T-helper 9 cell (primary cell): ENCODE measurements around the gene MCEE.
"Not testable (repeated sequence)": the region's sequence is repeated elsewhere in the genome, so short reads cannot be mapped to it uniquely, and the experiment has no call there.

ENCODE experiments used
- DNase-seq: peaks from one replicate; pipeline ENCODE4 v3.0.0-alpha.2; 2020
- total RNA-seq, 2 donors: gene quantifications; one replicate each; lab custom pipeline; 2026; lab: John Stamatoyannopoulos, UW

Gene MCEE
- 4.8 to 10.7 reads per million in 2 donors for total RNA-seq

GRCh38 chr2:71130152-71130904 is at the start of gene MCEE, which contains the start of gene MPHOSPH10:
Gene MCEE, minus strand, starts transcription at chr2:71130229. Its CDS starts 10 bp downstream, at chr2:71130219.
Gene MPHOSPH10, plus strand, starts transcription at chr2:71130634. Its CDS starts 32 bp downstream, at chr2:71130666.
- peak; percentile 87 for DNase-seq

- not testable (repeated sequence) for DNase-seq
Measured at GRCh38 chr2:71178836-71179235, 48.8 kb upstream of the MCEE start.

GRCh38 chr2:71174207-71174606 is 44.2 kb upstream of the MCEE start:
- DNase-seq, result no peak

GRCh38 chr2:71173096-71173495 is 43.1 kb upstream of the MCEE start:
- DNase-seq, result no peak

- DNase-seq, result no peak
Measured at GRCh38 chr2:71166812-71167211, 36.8 kb upstream of the MCEE start.

GRCh38 chr2:71157124-71157793 is 27.2 kb upstream of the MCEE start:
- peak; percentile 47 for DNase-seq

- no peak for DNase-seq
Measured at GRCh38 chr2:71156573-71156972, 26.5 kb upstream of the MCEE start.

GRCh38 chr2:71155846-71156245 is 25.8 kb upstream of the MCEE start:
- no peak for DNase-seq

- no peak for DNase-seq
Measured at GRCh38 chr2:71154798-71155197, 24.8 kb upstream of the MCEE start.

GRCh38 chr2:71154279-71154678 is 24.2 kb upstream of the MCEE start:
- no peak for DNase-seq

- no peak for DNase-seq
Measured at GRCh38 chr2:71153585-71154224, 23.7 kb upstream of the MCEE start.

- no peak for DNase-seq
Measured at GRCh38 chr2:71151620-71152019, 21.6 kb upstream of the MCEE start.

- DNase-seq, result no peak
Measured at GRCh38 chr2:71150082-71150816, 20.2 kb upstream of the MCEE start.

GRCh38 chr2:71148506-71149063 is 18.6 kb upstream of the MCEE start:
- no peak for DNase-seq

GRCh38 chr2:71143782-71144181 is 13.8 kb upstream of the MCEE start:
- no peak for DNase-seq

- DNase-seq, result no peak
Measured at GRCh38 chr2:71136174-71136573, 6.1 kb upstream of the MCEE start.

GRCh38 chr2:71133603-71134002 is 3.6 kb upstream of the MCEE start:
- DNase-seq, result no peak

- not testable (repeated sequence) for DNase-seq
Measured at GRCh38 chr2:71131387-71132166, 1.5 kb upstream of the MCEE start.

- DNase-seq, result no peak
Measured at GRCh38 chr2:71130905-71131244, 846 bp upstream of the MCEE start.

GRCh38 chr2:71129902-71130151 is 202 bp downstream of the MCEE start:
- no peak for DNase-seq

GRCh38 chr2:71129114-71129901 is 721 bp downstream of the MCEE start:
- no peak for DNase-seq
